OCI-LY1 (cell line): ENCODE measurements around the gene PROK2.

Experiments used
- H2AFZ ChIP-seq: fragments of 200-600 bp; sonication (generic), shearing (Covaris generic); 2 replicates; pipeline ENCODE4 v1.6.0; 2014; ENCODE audit warnings: antibody characterized with exemption, mild to moderate bottlenecking, low read length
- H3F3A ChIP-seq: fragments of 200-600 bp; sonication (generic), shearing (Covaris generic); 2 replicates; pipeline ENCODE4 v1.6.0; 2014; ENCODE audit warnings: mild to moderate bottlenecking, antibody characterized with exemption, low read length, moderate library complexity; ENCODE audit not compliant: insufficient read depth
- H3K27ac ChIP-seq: fragments of 200-600 bp; sonication (generic); 2 replicates; pipeline ENCODE4 v1.5.1; 2014; ENCODE audit warnings: low read length, mixed run types, mild to moderate bottlenecking, low read depth; ENCODE audit not compliant: poor library complexity, severe bottlenecking
- H3K27me3 ChIP-seq: fragments of 200-600 bp; sonication (generic); 2 replicates; pipeline ENCODE4 v1.6.0; 2014; ENCODE audit warnings: antibody characterized with exemption, mild to moderate bottlenecking, low read length, moderate library complexity; ENCODE audit not compliant: insufficient read depth
- H3K36me3 ChIP-seq: fragments of 200-600 bp; sonication (generic); 2 replicates; pipeline ENCODE4 v1.6.1; 2014; ENCODE audit warnings: mild to moderate bottlenecking, antibody characterized with exemption, low read length, moderate library complexity, mixed read lengths; ENCODE audit not compliant: insufficient read depth
- H3K4me1 ChIP-seq: fragments of 200-600 bp; sonication (generic); 2 replicates; pipeline ENCODE4 v1.5.1; 2014; ENCODE audit warnings: mild to moderate bottlenecking, low read length, moderate library complexity; ENCODE audit not compliant: insufficient read depth, severe bottlenecking
- H3K4me2 ChIP-seq: fragments of 200-600 bp; sonication (generic), shearing (Covaris generic); 2 replicates; pipeline ENCODE4 v1.6.1; 2014; ENCODE audit warnings: low read length
- H3K4me3 ChIP-seq: fragments of 200-600 bp; sonication (generic); 2 replicates; pipeline ENCODE4 v1.5.1; 2014; ENCODE audit warnings: low read length, low read depth, mild to moderate bottlenecking, mixed read lengths; ENCODE audit not compliant: poor library complexity, severe bottlenecking
- H3K79me2 ChIP-seq: fragments of 200-600 bp; shearing (Covaris generic); 2 replicates; pipeline ENCODE4 v1.6.1; 2016; ENCODE audit warnings: mixed run types, low read length, mixed read lengths; ENCODE audit not compliant: insufficient read depth
- H3K9ac ChIP-seq: fragments of 200-600 bp; sonication (generic), shearing (Covaris generic); 2 replicates; pipeline ENCODE4 v1.6.1; 2014; ENCODE audit warnings: mild to moderate bottlenecking, low read length, mixed read lengths
- H3K9me2 ChIP-seq: fragments of 200-600 bp; sonication (generic), shearing (Covaris generic); 2 replicates; pipeline ENCODE4 v1.6.1; 2014; ENCODE audit warnings: low read depth, mild to moderate bottlenecking, low read length, mixed read lengths
- H3K9me3 ChIP-seq: fragments of 200-600 bp; shearing (Covaris generic); 2 replicates; pipeline ENCODE4 v1.6.1; 2014; ENCODE audit warnings: low read length, mixed read lengths
- H4K20me1 ChIP-seq: fragments of 200-600 bp; sonication (generic), shearing (Covaris generic); 2 replicates; pipeline ENCODE4 v1.6.0; 2016; ENCODE audit warnings: mild to moderate bottlenecking, low read length; ENCODE audit not compliant: insufficient read depth
- CTCF ChIP-seq: fragments of 200-600 bp; sonication (generic), shearing (Covaris generic); IDR thresholded peaks from 2 replicates; pipeline ENCODE4 v1.5.1; 2017; ENCODE audit warnings: mild to moderate bottlenecking, antibody characterized with exemption, low read length, moderate library complexity, mixed read lengths
- EZH2 ChIP-seq: fragments of 200-600 bp; sonication (generic), shearing (Covaris generic); IDR thresholded peaks from 2 replicates; pipeline ENCODE4 v1.8.0; 2017; ENCODE audit warnings: borderline replicate concordance, mixed run types, mild to moderate bottlenecking, antibody characterized with exemption, low read length, moderate library complexity, mixed read lengths

PROK2 gene

GRCh38 chr3:71821116-71821515 lies 36.2 kb upstream of the PROK2 start:
- no peaks in the 10 kb centered on the region for H3K9me2 ChIP-seq
- H3K79me2 ChIP-seq, result no peaks in the 10 kb centered on the region
- H3K9me3 ChIP-seq, result no peaks in the 10 kb centered on the region
- H3K27ac ChIP-seq, result no peak overlapping the region
- no peaks in the 10 kb centered on the region for H3K4me1 ChIP-seq
- H4K20me1 ChIP-seq, result no peaks in the 10 kb centered on the region
- no peak overlapping the region for H3K4me2 ChIP-seq
- H3K9ac ChIP-seq, result no peak overlapping the region
- no peak for TF ChIP-seq EZH2
- no peak for TF ChIP-seq CTCF
- no peaks in the 10 kb centered on the region; the same call in 1 of the 2 replicates for H3K27me3 ChIP-seq
- no peaks in the 10 kb centered on the region for H3K36me3 ChIP-seq
- no peaks in the 10 kb centered on the region for H3F3A ChIP-seq
- no peak overlapping the region for H3K4me3 ChIP-seq
- no peak overlapping the region for H2AFZ ChIP-seq

- Histone ChIP-seq H3K36me3 (no peaks in the 10 kb centered on the region), H3K27ac (no peak overlapping the region), H4K20me1 (no peaks in the 10 kb centered on the region), H3K9me2 (no peaks in the 10 kb centered on the region), H3K4me3 (no peak overlapping the region), H3K9ac (no peak overlapping the region), H3K9me3 (no peaks in the 10 kb centered on the region), H3K27me3 (no peaks in the 10 kb centered on the region), H3K79me2 (no peaks in the 10 kb centered on the region), H3K4me1 (no peaks in the 10 kb centered on the region), H2AFZ (no peak overlapping the region), H3K4me2 (no peak overlapping the region), H3F3A (no peaks in the 10 kb centered on the region)
- no peak for TF ChIP-seq EZH2
- TF ChIP-seq CTCF, result no peak
These were observed 32.3 kb upstream of the PROK2 start for GRCh38 chr3:71817262-71817661.

- H3K9me2 ChIP-seq, result no peaks in the 10 kb centered on the region
- no peaks in the 10 kb centered on the region for H3K27me3 ChIP-seq
- H2AFZ ChIP-seq, result no peak overlapping the region
- no peaks in the 10 kb centered on the region for H3K4me1 ChIP-seq
- H3F3A ChIP-seq, result no peaks in the 10 kb centered on the region
- TF ChIP-seq EZH2 (no peak), CTCF (no peak)
- no peaks in the 10 kb centered on the region for H4K20me1 ChIP-seq
- H3K79me2 ChIP-seq, result no peaks in the 10 kb centered on the region
- H3K9ac ChIP-seq, result no peak overlapping the region
- no peak overlapping the region for H3K27ac ChIP-seq
- no peak overlapping the region for H3K4me2 ChIP-seq
- H3K36me3 ChIP-seq, result no peaks in the 10 kb centered on the region
- H3K4me3 ChIP-seq, result no peak overlapping the region
- no peaks in the 10 kb centered on the region for H3K9me3 ChIP-seq
These were observed 31.8 kb upstream of the PROK2 start for GRCh38 chr3:71816767-71817156.
